H1 (cell line): ENCODE results near the gene PTH1R. TPM values are rescaled to one million over a fixed set of nuclear protein-coding genes. Genes with fewer than 3 reads are reported as not detected.

ENCODE experiments used
- polyA plus RNA-seq, 7 experiments: library from polyadenylated mRNA; depleted of rRNA in 3 of 7; stranded (reverse) in 5 of 7; unstranded in 2 of 7; fragments of >200 nt in 5 of 7; fragments of 200-250 nt in 2 of 7; gene quantifications; 1 replicate in 5 of 7; 2 replicates in 1 of 7; 4 replicates in 1 of 7; pipeline versions ENCODE4 v1.2.1 to v1.2.3, GENCODE V29; 2011 to 2013; ENCODE audit warnings: missing spikeins in 2 of 7, mixed read lengths in 2 of 7
- total RNA-seq: library from RNA; stranded (reverse); fragmentation: NEBNext Ultra II Directional; extraction: Animal tissue kit (Norgen Biotek cat#: 25700); gene quantifications from 2 replicates; pipeline ENCODE4 v1.2.1, GENCODE V29; 2021
- TF ChIP-seq, protein P1 (sequence below): IDR thresholded peaks from 2 replicates; pipeline ENCODE4 v1.6.1; 2011; ENCODE audit warnings: low read depth, mild to moderate bottlenecking, low read length; ENCODE audit not compliant: insufficient read depth

The PTH1R gene
- total and polyA plus RNA-seq, 2 of the 8 experiments (the other 6 are each of a cell fraction or from before 2014, with no cell fraction given): 0.57 to 1.5 TPM

DNA sequence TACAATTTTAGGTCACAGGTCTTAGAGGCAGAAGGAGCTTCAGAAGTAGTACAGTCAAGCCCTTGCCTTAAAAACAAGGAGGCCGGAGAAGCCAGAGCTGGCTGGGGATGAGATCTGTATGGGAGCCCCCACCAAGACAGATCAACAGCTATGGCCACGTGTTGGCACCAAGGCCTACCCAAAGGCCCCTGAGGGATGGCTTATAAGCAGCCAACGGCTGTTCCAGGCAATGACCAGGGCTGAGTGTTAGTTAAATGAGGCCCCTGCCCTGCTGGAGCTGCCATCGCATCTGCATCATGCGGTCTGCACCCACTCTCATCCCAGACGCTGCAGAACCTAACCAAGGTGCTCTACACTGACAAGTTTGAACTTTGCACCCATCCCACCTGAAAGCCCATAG is 55.7 kb downstream of the PTH1R start (continued):
- TF ChIP-seq, protein P1, sequence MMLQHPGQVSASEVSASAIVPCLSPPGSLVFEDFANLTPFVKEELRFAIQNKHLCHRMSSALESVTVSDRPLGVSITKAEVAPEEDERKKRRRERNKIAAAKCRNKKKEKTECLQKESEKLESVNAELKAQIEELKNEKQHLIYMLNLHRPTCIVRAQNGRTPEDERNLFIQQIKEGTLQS: no peak
- TF ChIP-seq, all 59 proteins: peak for 0
